Neural cell (in vitro differentiated cells): ENCODE results near the gene ZNF106. TPM values are rescaled to one million over a fixed set of nuclear protein-coding genes. Genes with fewer than 3 reads are reported as not detected.

Experiments
- H2AFZ ChIP-seq: fragments of 200-600, 300-800 bp; sonication (generic), shearing (Covaris generic); 2 replicates; pipeline ENCODE4 v1.6.0; 2014; ENCODE audit warnings: low read depth, mild to moderate bottlenecking, antibody characterized with exemption, low read length, moderate library complexity
- H3F3A ChIP-seq: fragments of 200-600 bp; shearing (Covaris generic); 2 replicates; pipeline ENCODE4 v1.6.1; 2016; ENCODE audit warnings: mild to moderate bottlenecking, moderate library complexity, mixed read lengths, antibody characterized with exemption, low read length; ENCODE audit not compliant: insufficient read depth, poor library complexity, severe bottlenecking
- H3K27ac ChIP-seq: fragments of 200-600, 300-800 bp; sonication (generic), shearing (Covaris generic); 2 replicates; pipeline ENCODE4 v1.5.1; 2014; ENCODE audit warnings: mild to moderate bottlenecking, low read length, moderate library complexity
- H3K27me3 ChIP-seq: fragments of 300-800, 200-600 bp; sonication (generic), shearing (Covaris generic); 2 replicates; pipeline ENCODE4 v1.6.0; 2014; ENCODE audit warnings: mild to moderate bottlenecking, low read depth, low read length, moderate library complexity; ENCODE audit not compliant: insufficient read depth
- H3K36me3 ChIP-seq: fragments of 300-800, 200-600 bp; sonication (generic), shearing (Covaris generic); 2 replicates; pipeline ENCODE4 v1.5.1; 2014; ENCODE audit warnings: mild to moderate bottlenecking, antibody characterized with exemption, low read length, moderate library complexity; ENCODE audit not compliant: insufficient read depth
- H3K4me2 ChIP-seq: fragments of 300-800, 200-600 bp; sonication (generic), shearing (Covaris generic); 2 replicates; pipeline ENCODE4 v1.6.0; 2014; ENCODE audit warnings: mild to moderate bottlenecking, low read length
- H3K4me3 ChIP-seq: fragments of 300-800, 200-600 bp; sonication (generic), shearing (Covaris generic); 2 replicates; pipeline ENCODE4 v1.5.1; 2014; ENCODE audit warnings: mild to moderate bottlenecking, low read length, moderate library complexity
- H3K79me2 ChIP-seq: fragments of 200-600 bp; shearing (Covaris generic); replicated peaks from 2 replicates; pipeline ENCODE4 v1.6.0; 2014; ENCODE audit warnings: mild to moderate bottlenecking, low read length, moderate library complexity; ENCODE audit not compliant: insufficient read depth
- H3K9ac ChIP-seq: fragments of 300-800, 200-600 bp; sonication (generic), shearing (Covaris generic); 2 replicates; pipeline ENCODE4 v1.6.1; 2016; ENCODE audit warnings: mild to moderate bottlenecking, low read length, mixed read lengths
- H3K9me2 ChIP-seq: fragments of 200-600 bp; shearing (Covaris generic); 2 replicates; pipeline ENCODE4 v1.6.1; 2016; ENCODE audit warnings: mild to moderate bottlenecking, low read length, mixed read lengths; ENCODE audit not compliant: insufficient read depth
- H3K9me3 ChIP-seq: fragments of 200-600, 300-800 bp; sonication (generic), shearing (Covaris generic); 2 replicates; pipeline ENCODE4 v1.6.1; 2016; ENCODE audit warnings: mild to moderate bottlenecking, mixed run types, low read length, moderate library complexity, mixed read lengths
- H4K20me1 ChIP-seq: fragments of 200-600 bp; shearing (Covaris generic); 2 replicates; pipeline ENCODE4 v1.6.1; 2016; ENCODE audit warnings: mild to moderate bottlenecking, mixed run types; ENCODE audit not compliant: insufficient read depth
- EP300 ChIP-seq: fragments of 450-650 bp; conservative IDR thresholded peaks from 2 replicates; pipeline ENCODE4 v1.6.1; 2014; ENCODE audit warnings: antibody characterized with exemption, mild to moderate bottlenecking, moderate library complexity; ENCODE audit not compliant: poor library complexity, severe bottlenecking
- EZH2 ChIP-seq: fragments of 200-600, 300-800 bp; shearing (Covaris generic), sonication (generic); IDR thresholded peaks from 2 replicates; pipeline ENCODE4 v1.6.1; 2014; ENCODE audit warnings: antibody characterized with exemption, low read length, borderline replicate concordance, mild to moderate bottlenecking; ENCODE audit not compliant: insufficient read depth, poor library complexity, severe bottlenecking
- MXI1 ChIP-seq: fragments of 450-650 bp; conservative IDR thresholded peaks from 2 replicates; pipeline ENCODE4 v1.6.1; 2014; ENCODE audit warnings: antibody characterized with exemption, mild to moderate bottlenecking; ENCODE audit not compliant: poor library complexity, severe bottlenecking
- POLR2AphosphoS5 ChIP-seq: IDR thresholded peaks from 2 replicates; pipeline ENCODE4 v1.6.1; 2012
- RAD21 ChIP-seq: fragments of 450-650 bp; conservative IDR thresholded peaks from 2 replicates; pipeline ENCODE4 v1.6.1; 2014; ENCODE audit warnings: antibody characterized with exemption, mild to moderate bottlenecking, moderate library complexity
- SMC3 ChIP-seq: fragments of 450-650 bp; conservative IDR thresholded peaks from 2 replicates; pipeline ENCODE4 v1.6.1; 2014; ENCODE audit warnings: antibody characterized with exemption, mild to moderate bottlenecking, moderate library complexity; ENCODE audit not compliant: poor library complexity
- TAF1 ChIP-seq: IDR thresholded peaks from 2 replicates; pipeline ENCODE4 v1.6.1; 2012; ENCODE audit warnings: low read depth
- polyA plus RNA-seq: library from polyadenylated mRNA; depleted of rRNA; stranded (reverse); fragments of >200 nt; gene quantifications from 2 replicates; pipeline ENCODE4 v1.2.3, GENCODE V29; 2014
- TF ChIP-seq, protein P1 (sequence below): fragments of 450-650 bp; IDR thresholded peaks from 2 replicates; pipeline ENCODE4 v1.5.1; 2014; ENCODE audit warnings: antibody characterized with exemption, mild to moderate bottlenecking, moderate library complexity; ENCODE audit not compliant: poor library complexity, severe bottlenecking
- TF ChIP-seq, protein P2 (sequence below): IDR thresholded peaks from 2 replicates; pipeline ENCODE4 v1.6.1; 2012; ENCODE audit warnings: borderline replicate concordance

Gene ZNF106
- polyA plus RNA-seq, 1 donor from 2014 or later = 24.0 TPM

DNA sequence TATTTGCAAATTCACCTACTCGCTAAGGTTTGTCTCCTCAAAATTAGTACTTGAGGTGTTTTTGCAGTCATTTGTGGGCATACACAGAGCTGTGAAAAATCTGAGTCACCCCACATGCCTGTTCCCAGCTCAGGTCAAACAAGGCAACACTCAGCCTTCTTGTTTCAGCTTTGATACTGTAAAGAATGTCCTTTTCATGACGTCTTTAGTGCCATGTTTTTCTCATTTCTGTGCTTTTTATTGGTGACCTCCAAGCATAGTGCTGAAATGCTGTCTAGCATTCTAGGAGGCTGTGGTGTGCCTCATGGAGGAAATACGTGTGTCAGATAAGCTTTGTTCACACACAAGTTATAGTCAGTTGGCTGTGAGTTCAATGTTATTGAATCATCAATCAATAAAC, 122.8 kb downstream of the ZNF106 start:
- Histone ChIP-seq H3K36me3 (no peaks in the 10 kb centered on the region), H3K4me2 (no peak overlapping the region), H3K9me3 (no peaks in the 10 kb centered on the region), H4K20me1 (no peaks in the 10 kb centered on the region), H3K27ac (no peak overlapping the region), H3K9ac (no peak overlapping the region), H3K27me3 (no peaks in the 10 kb centered on the region), H3F3A (no peaks in the 10 kb centered on the region), H2AFZ (no peak overlapping the region), H3K4me3 (no peak overlapping the region), H3K9me2 (no peaks in the 10 kb centered on the region), H3K79me2 (no peaks in the 10 kb centered on the region)
- TF ChIP-seq, protein P1, sequence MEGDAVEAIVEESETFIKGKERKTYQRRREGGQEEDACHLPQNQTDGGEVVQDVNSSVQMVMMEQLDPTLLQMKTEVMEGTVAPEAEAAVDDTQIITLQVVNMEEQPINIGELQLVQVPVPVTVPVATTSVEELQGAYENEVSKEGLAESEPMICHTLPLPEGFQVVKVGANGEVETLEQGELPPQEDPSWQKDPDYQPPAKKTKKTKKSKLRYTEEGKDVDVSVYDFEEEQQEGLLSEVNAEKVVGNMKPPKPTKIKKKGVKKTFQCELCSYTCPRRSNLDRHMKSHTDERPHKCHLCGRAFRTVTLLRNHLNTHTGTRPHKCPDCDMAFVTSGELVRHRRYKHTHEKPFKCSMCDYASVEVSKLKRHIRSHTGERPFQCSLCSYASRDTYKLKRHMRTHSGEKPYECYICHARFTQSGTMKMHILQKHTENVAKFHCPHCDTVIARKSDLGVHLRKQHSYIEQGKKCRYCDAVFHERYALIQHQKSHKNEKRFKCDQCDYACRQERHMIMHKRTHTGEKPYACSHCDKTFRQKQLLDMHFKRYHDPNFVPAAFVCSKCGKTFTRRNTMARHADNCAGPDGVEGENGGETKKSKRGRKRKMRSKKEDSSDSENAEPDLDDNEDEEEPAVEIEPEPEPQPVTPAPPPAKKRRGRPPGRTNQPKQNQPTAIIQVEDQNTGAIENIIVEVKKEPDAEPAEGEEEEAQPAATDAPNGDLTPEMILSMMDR = no peak
- TF ChIP-seq EZH2 = no peak
- no peak for TF ChIP-seq EP300
- TF ChIP-seq RAD21 = no peak
- TF ChIP-seq SMC3 = no peak
- no peak for TF ChIP-seq MXI1
- TF ChIP-seq, protein P2, sequence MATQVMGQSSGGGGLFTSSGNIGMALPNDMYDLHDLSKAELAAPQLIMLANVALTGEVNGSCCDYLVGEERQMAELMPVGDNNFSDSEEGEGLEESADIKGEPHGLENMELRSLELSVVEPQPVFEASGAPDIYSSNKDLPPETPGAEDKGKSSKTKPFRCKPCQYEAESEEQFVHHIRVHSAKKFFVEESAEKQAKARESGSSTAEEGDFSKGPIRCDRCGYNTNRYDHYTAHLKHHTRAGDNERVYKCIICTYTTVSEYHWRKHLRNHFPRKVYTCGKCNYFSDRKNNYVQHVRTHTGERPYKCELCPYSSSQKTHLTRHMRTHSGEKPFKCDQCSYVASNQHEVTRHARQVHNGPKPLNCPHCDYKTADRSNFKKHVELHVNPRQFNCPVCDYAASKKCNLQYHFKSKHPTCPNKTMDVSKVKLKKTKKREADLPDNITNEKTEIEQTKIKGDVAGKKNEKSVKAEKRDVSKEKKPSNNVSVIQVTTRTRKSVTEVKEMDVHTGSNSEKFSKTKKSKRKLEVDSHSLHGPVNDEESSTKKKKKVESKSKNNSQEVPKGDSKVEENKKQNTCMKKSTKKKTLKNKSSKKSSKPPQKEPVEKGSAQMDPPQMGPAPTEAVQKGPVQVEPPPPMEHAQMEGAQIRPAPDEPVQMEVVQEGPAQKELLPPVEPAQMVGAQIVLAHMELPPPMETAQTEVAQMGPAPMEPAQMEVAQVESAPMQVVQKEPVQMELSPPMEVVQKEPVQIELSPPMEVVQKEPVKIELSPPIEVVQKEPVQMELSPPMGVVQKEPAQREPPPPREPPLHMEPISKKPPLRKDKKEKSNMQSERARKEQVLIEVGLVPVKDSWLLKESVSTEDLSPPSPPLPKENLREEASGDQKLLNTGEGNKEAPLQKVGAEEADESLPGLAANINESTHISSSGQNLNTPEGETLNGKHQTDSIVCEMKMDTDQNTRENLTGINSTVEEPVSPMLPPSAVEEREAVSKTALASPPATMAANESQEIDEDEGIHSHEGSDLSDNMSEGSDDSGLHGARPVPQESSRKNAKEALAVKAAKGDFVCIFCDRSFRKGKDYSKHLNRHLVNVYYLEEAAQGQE = no peak
- TF ChIP-seq POLR2AphosphoS5 = no peak
- TF ChIP-seq TAF1 = no peak

- no peak overlapping the region for H3K4me2 ChIP-seq
- H4K20me1 ChIP-seq = no peaks in the 10 kb centered on the region
- H3K36me3 ChIP-seq = no peaks in the 10 kb centered on the region
- H3K27me3 ChIP-seq = no peaks in the 10 kb centered on the region
- no peak overlapping the region for H2AFZ ChIP-seq
- H3K79me2 ChIP-seq = no peaks in the 10 kb centered on the region
- H3K27ac ChIP-seq = no peak overlapping the region
- H3K9me3 ChIP-seq = no peaks in the 10 kb centered on the region
- no peaks in the 10 kb centered on the region for H3F3A ChIP-seq
- TF ChIP-seq EZH2 (no peak), EP300 (no peak), TAF1 (no peak), POLR2AphosphoS5 (no peak), MXI1 (no peak), RAD21 (no peak), SMC3 (no peak)
- TF ChIP-seq, protein P2 = no peak
- TF ChIP-seq, protein P1 = no peak
- H3K4me3 ChIP-seq = no peak overlapping the region
- no peaks in the 10 kb centered on the region for H3K9me2 ChIP-seq
- no peak overlapping the region for H3K9ac ChIP-seq
Observed at GRCh38 chr15:42367041-42367440, 123.9 kb downstream of the ZNF106 start.
